ENCODE measurements around the gene ECHDC1.

ECHDC1 gene

DNA sequence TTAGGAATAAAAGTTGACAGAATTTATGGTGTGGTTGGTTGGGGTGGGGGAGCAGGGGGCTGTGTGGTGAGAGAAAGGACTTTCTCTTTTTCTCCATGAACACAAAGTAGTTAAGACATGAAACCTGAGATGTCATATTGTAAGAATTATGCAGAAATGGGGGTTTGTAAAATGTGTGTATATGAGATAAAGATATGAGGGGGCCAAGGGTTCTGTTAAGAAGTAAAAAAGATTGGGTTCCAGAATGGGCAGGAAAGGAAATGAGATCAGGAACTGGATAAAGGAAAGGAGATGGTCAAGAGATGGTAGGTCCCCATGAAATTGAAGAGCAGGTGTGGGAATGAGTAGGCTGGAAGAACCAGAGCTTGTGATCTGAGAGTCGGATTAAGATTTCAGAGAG is 67.1 kb downstream of the ECHDC1 start:
- H3K4me3 ChIP-seq (ENCODE audit: control insufficient read depth in 1 of 7, extremely low read depth in 1 of 7, insufficient read depth in 4 of 7, low read depth in 2 of 7, low read length in 6 of 7): peak overlapping the region in 1 of 7 experiments; percentile 14
- 100% methylated on average over 1 of the region's 1 CpG for WGBS (ENCODE audit: insufficient coverage)
- peaks cover 0 to 7% (median 6%) of the 10 kb centered on the region in 4 experiments for H3K36me3 ChIP-seq (ENCODE audit: control insufficient read depth in 4 of 4, insufficient read depth in 4 of 4, low read length in 3 of 4)
- ChIA-PET CTCF (interaction anchor here (1.9 kb wide), 1 partner anchor 10 kb away, joined by 12 read pairs; the partner anchor contains the start of gene RNF146), POLR2A (no interaction called here)
- H3K4me1 ChIP-seq (ENCODE audit: control extremely low read depth in 1 of 4, control insufficient read depth in 4 of 4, insufficient read depth in 4 of 4, low read length in 3 of 4): peaks cover 0 to 5% (median 0%) of the 10 kb centered on the region in 4 experiments
- no peak overlapping the region for H3K27ac ChIP-seq (ENCODE audit: insufficient read depth in 1 of 2, low read depth in 1 of 2, low read length in 2 of 2, poor library complexity in 1 of 2, severe bottlenecking in 2 of 2)
- H3K9me3 ChIP-seq (ENCODE audit: control extremely low read depth in 1 of 5, control insufficient read depth in 4 of 5, insufficient read depth in 2 of 5, low read depth in 1 of 5, low read length in 4 of 5): no peaks in the 10 kb centered on the region
- H3K27me3 ChIP-seq (replicated peaks in 2 of 5; ENCODE audit: control insufficient read depth in 4 of 5, insufficient read depth in 5 of 5, low read length in 4 of 5): no peaks in the 10 kb centered on the region
- peak in 1 of 3 donors; percentile 27 for DNase-seq

DNA sequence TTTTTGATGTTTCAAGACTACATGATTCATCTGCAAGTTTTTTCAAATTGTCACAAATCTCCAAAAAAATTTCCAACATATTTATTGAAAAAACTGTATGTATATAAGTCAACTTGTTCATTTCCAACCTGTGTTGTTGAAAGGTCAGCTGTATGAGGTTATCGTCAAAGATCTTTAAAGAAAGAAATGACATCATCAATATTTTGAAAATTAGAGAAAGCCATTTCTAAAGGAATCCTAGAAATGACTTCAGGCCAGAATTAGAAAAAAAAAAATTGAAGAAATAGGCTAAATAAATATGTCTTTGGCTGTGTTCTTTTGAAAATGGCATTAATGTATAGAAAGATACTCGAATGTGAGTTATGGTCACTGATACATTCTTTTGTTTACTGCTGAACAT is 69.9 kb downstream of the ECHDC1 start:
- POLR2A ChIA-PET: no interaction called here
- CTCF ChIA-PET: no interaction called here
- Histone ChIP-seq H3K9me3 (ENCODE audit: control extremely low read depth in 1 of 5, control insufficient read depth in 4 of 5, insufficient read depth in 2 of 5, low read depth in 1 of 5, low read length in 4 of 5) (no peaks in the 10 kb centered on the region), H3K4me3 (ENCODE audit: control insufficient read depth in 1 of 7, extremely low read depth in 1 of 7, insufficient read depth in 4 of 7, low read depth in 2 of 7, low read length in 6 of 7) (no peak overlapping the region), H3K27ac (ENCODE audit: insufficient read depth in 1 of 2, low read depth in 1 of 2, low read length in 2 of 2, poor library complexity in 1 of 2, severe bottlenecking in 2 of 2) (no peak overlapping the region), H3K4me1 (ENCODE audit: control extremely low read depth in 1 of 4, control insufficient read depth in 4 of 4, insufficient read depth in 4 of 4, low read length in 3 of 4) (peaks cover 3 to 14% (median 10%) of the 10 kb centered on the region in 4 experiments), H3K36me3 (ENCODE audit: control insufficient read depth in 4 of 4, insufficient read depth in 4 of 4, low read length in 3 of 4) (no peaks in the 10 kb centered on the region), H3K27me3 (replicated peaks in 2 of 5; ENCODE audit: control insufficient read depth in 4 of 5, insufficient read depth in 5 of 5, low read length in 4 of 5) (no peaks in the 10 kb centered on the region)
- no peak for DNase-seq
- 89% methylated on average over 1 of the region's 2 CpGs for WGBS (ENCODE audit: insufficient coverage)

GRCh38 chr6:127272576-127272975 is 70.8 kb downstream of the ECHDC1 start:
- no peaks in the 10 kb centered on the region for H3K36me3 ChIP-seq (ENCODE audit: control insufficient read depth in 4 of 4, insufficient read depth in 4 of 4, low read length in 3 of 4)
- H3K4me3 ChIP-seq (ENCODE audit: control insufficient read depth in 1 of 7, extremely low read depth in 1 of 7, insufficient read depth in 4 of 7, low read depth in 2 of 7, low read length in 6 of 7): no peak overlapping the region
- no peak overlapping the region for H3K27ac ChIP-seq (ENCODE audit: insufficient read depth in 1 of 2, low read depth in 1 of 2, low read length in 2 of 2, poor library complexity in 1 of 2, severe bottlenecking in 2 of 2)
- no peaks in the 10 kb centered on the region for H3K27me3 ChIP-seq (replicated peaks in 2 of 5; ENCODE audit: control insufficient read depth in 4 of 5, insufficient read depth in 5 of 5, low read length in 4 of 5)
- DNase-seq: no peak
- POLR2A ChIA-PET: no interaction called here
- WGBS (ENCODE audit: insufficient coverage): no CpG with 5 or more reads among the region's 3 CpGs
- CTCF ChIA-PET: no interaction called here
- peaks cover 6 to 21% (median 12%) of the 10 kb centered on the region in 4 experiments for H3K4me1 ChIP-seq (ENCODE audit: control extremely low read depth in 1 of 4, control insufficient read depth in 4 of 4, insufficient read depth in 4 of 4, low read length in 3 of 4)
- no peaks in the 10 kb centered on the region for H3K9me3 ChIP-seq (ENCODE audit: control extremely low read depth in 1 of 5, control insufficient read depth in 4 of 5, insufficient read depth in 2 of 5, low read depth in 1 of 5, low read length in 4 of 5)

- Histone ChIP-seq H3K27ac (ENCODE audit: insufficient read depth in 1 of 2, low read depth in 1 of 2, low read length in 2 of 2, poor library complexity in 1 of 2, severe bottlenecking in 2 of 2) (peak overlapping the region; percentile 73 to 94), H3K4me3 (ENCODE audit: control insufficient read depth in 1 of 7, extremely low read depth in 1 of 7, insufficient read depth in 4 of 7, low read depth in 2 of 7, low read length in 6 of 7) (peak overlapping the region; percentile 91 to 99 (median 96)), H3K36me3 (ENCODE audit: control insufficient read depth in 4 of 4, insufficient read depth in 4 of 4, low read length in 3 of 4) (no peaks in the 10 kb centered on the region), H3K27me3 (replicated peaks in 2 of 5; ENCODE audit: control insufficient read depth in 4 of 5, insufficient read depth in 5 of 5, low read length in 4 of 5) (no peaks in the 10 kb centered on the region), H3K9me3 (ENCODE audit: control extremely low read depth in 1 of 5, control insufficient read depth in 4 of 5, insufficient read depth in 2 of 5, low read depth in 1 of 5, low read length in 4 of 5) (no peaks in the 10 kb centered on the region), H3K4me1 (ENCODE audit: control extremely low read depth in 1 of 4, control insufficient read depth in 4 of 4, insufficient read depth in 4 of 4, low read length in 3 of 4) (peaks cover 13 to 31% (median 22%) of the 10 kb centered on the region in 4 experiments)
- 0% methylated on average over 5 of the region's 16 CpGs for WGBS (ENCODE audit: insufficient coverage)
- DNase-seq: peak in 2 of 3 donors; percentile 20 to 58
- CTCF ChIA-PET: interaction anchor here (1.1 to 2.5 kb wide), 3 partner anchors 14 to 77 kb away, joined by 4 to 9 read pairs (median 6); no protein-coding TSS in a partner anchor
- POLR2A ChIA-PET: interaction anchor here (1.4 kb wide), 1 partner anchor 30 kb away, joined by 3 read pairs; no protein-coding TSS in a partner anchor
Observed at GRCh38 chr6:127267646-127268625, 75.5 kb downstream of the ECHDC1 start.

- ChIA-PET POLR2A (interaction anchor here (0.5 to 1.4 kb wide), 4 partner anchors 31 to 1290 kb away, joined by 3 to 6 read pairs (median 3); no protein-coding TSS in a partner anchor), CTCF (interaction anchor here (0.6 to 2.5 kb wide), 9 partner anchors 8 to 1310 kb away, joined by 3 to 12 read pairs (median 3); no protein-coding TSS in a partner anchor)
- no peaks in the 10 kb centered on the region for H3K36me3 ChIP-seq (ENCODE audit: control insufficient read depth in 4 of 4, insufficient read depth in 4 of 4, low read length in 3 of 4)
- no peaks in the 10 kb centered on the region for H3K27me3 ChIP-seq (replicated peaks in 2 of 5; ENCODE audit: control insufficient read depth in 4 of 5, insufficient read depth in 5 of 5, low read length in 4 of 5)
- peak overlapping the region; percentile 73 to 94 for H3K27ac ChIP-seq (ENCODE audit: insufficient read depth in 1 of 2, low read depth in 1 of 2, low read length in 2 of 2, poor library complexity in 1 of 2, severe bottlenecking in 2 of 2)
- 0% methylated on average over 58 of the region's 64 CpGs for WGBS (ENCODE audit: insufficient coverage)
- no peaks in the 10 kb centered on the region for H3K9me3 ChIP-seq (ENCODE audit: control extremely low read depth in 1 of 5, control insufficient read depth in 4 of 5, insufficient read depth in 2 of 5, low read depth in 1 of 5, low read length in 4 of 5)
- peaks cover 13 to 31% (median 22%) of the 10 kb centered on the region in 4 experiments for H3K4me1 ChIP-seq (ENCODE audit: control extremely low read depth in 1 of 4, control insufficient read depth in 4 of 4, insufficient read depth in 4 of 4, low read length in 3 of 4)
- peak; percentile 47 to 77 (median 71) for DNase-seq
- H3K4me3 ChIP-seq (ENCODE audit: control insufficient read depth in 1 of 7, extremely low read depth in 1 of 7, insufficient read depth in 4 of 7, low read depth in 2 of 7, low read length in 6 of 7): peak overlapping the region; percentile 91 to 99 (median 96)
Observed at GRCh38 chr6:127266892-127267645, 76.3 kb downstream of the ECHDC1 start.

- Histone ChIP-seq H3K4me3 (ENCODE audit: control insufficient read depth in 1 of 7, extremely low read depth in 1 of 7, insufficient read depth in 4 of 7, low read depth in 2 of 7, low read length in 6 of 7) (peak within 1 kb of the TSS; percentile 91 to 99 (median 96)), H3K4me1 (ENCODE audit: control extremely low read depth in 1 of 4, control insufficient read depth in 4 of 4, insufficient read depth in 4 of 4, low read length in 3 of 4) (peaks cover 13 to 31% (median 22%) of the 10 kb centered on the region in 4 experiments), H3K9me3 (ENCODE audit: control extremely low read depth in 1 of 5, control insufficient read depth in 4 of 5, insufficient read depth in 2 of 5, low read depth in 1 of 5, low read length in 4 of 5) (no peaks in the 10 kb centered on the region), H3K27ac (ENCODE audit: insufficient read depth in 1 of 2, low read depth in 1 of 2, low read length in 2 of 2, poor library complexity in 1 of 2, severe bottlenecking in 2 of 2) (peak within 1 kb of the TSS; percentile 73 to 94), H3K36me3 (ENCODE audit: control insufficient read depth in 4 of 4, insufficient read depth in 4 of 4, low read length in 3 of 4) (no peaks in the 10 kb centered on the region), H3K27me3 (replicated peaks in 2 of 5; ENCODE audit: control insufficient read depth in 4 of 5, insufficient read depth in 5 of 5, low read length in 4 of 5) (no peaks in the 10 kb centered on the region)
- ChIA-PET POLR2A (interaction anchor here (0.5 to 1.4 kb wide), 4 partner anchors 32 to 1290 kb away, joined by 3 to 6 read pairs (median 3); no protein-coding TSS in a partner anchor), CTCF (interaction anchor here (0.6 to 2.5 kb wide), 9 partner anchors 9 to 1309 kb away, joined by 3 to 12 read pairs (median 3); no protein-coding TSS in a partner anchor)
- 0% methylated on average over 37 of the region's 40 CpGs for WGBS (ENCODE audit: insufficient coverage)
- DNase-seq: peak; percentile 93 to 95 (median 94)
Observed at GRCh38 chr6:127266178-127266891, 77.1 kb downstream of the ECHDC1 start, which contains the start of gene RNF146. Gene RNF146 (plus strand): TSS chr6:127266864. CDS start chr6:127280339, 13,475 bp downstream.

All from common myeloid progenitor, CD34-positive (primary cell).